CD14-positive monocyte (primary cell): Measurements from ENCODE around the gene ACSM2B. TPM values are rescaled to one million over a fixed set of nuclear protein-coding genes. Genes with fewer than 3 reads are reported as not detected.
A peak's percentile ranks its signal among the peaks of the same experiment; 100 is the strongest.

Source experiments
- DNase-seq, 3 donors: peaks; one replicate each; pipeline ENCODE4 v3.0.0-alpha.2; 2011 to 2022
- H2AFZ ChIP-seq: 2 replicates; pipeline ENCODE4 v1.6.0; 2012; ENCODE audit warnings: mild to moderate bottlenecking, low read depth, low read length, inconsistent platforms; ENCODE audit not compliant: insufficient read depth, poor library complexity, severe bottlenecking
- H3K27ac ChIP-seq, 2 donors: 1 replicate in 1 of 2; 2 replicates in 1 of 2; pipeline ENCODE4 v1.5.1; 2012 to 2013; ENCODE audit warnings: low read length in 2 of 2, control low read depth in 1 of 2, inconsistent platforms in 1 of 2, low read depth in 1 of 2, mild to moderate bottlenecking in 1 of 2
- H3K27me3 ChIP-seq, 2 donors: one replicate each; pipeline versions ENCODE4 v1.6.0 to v1.6.1; 2011 to 2013; ENCODE audit warnings: low read length in 2 of 2; ENCODE audit not compliant: control insufficient read depth in 2 of 2, insufficient read depth in 2 of 2
- H3K36me3 ChIP-seq, 2 donors: replicated peaks in 1 of 2; 1 replicate in 1 of 2; 2 replicates in 1 of 2; pipeline versions ENCODE4 v1.5.1 to v1.6.1; 2012 to 2013; ENCODE audit warnings: low read length in 2 of 2, control low read depth in 1 of 2, inconsistent platforms in 1 of 2, mild to moderate bottlenecking in 1 of 2; ENCODE audit not compliant: insufficient read depth in 2 of 2, control insufficient read depth in 1 of 2
- H3K4me1 ChIP-seq, 2 donors: 1 replicate in 1 of 2; 2 replicates in 1 of 2; pipeline versions ENCODE4 v1.5.1 to v1.6.1; 2012 to 2013; ENCODE audit warnings: low read length in 2 of 2, control low read depth in 1 of 2, inconsistent platforms in 1 of 2, mild to moderate bottlenecking in 1 of 2, moderate library complexity in 1 of 2; ENCODE audit not compliant: insufficient read depth in 2 of 2, control insufficient read depth in 1 of 2
- H3K4me2 ChIP-seq: replicated peaks from 2 replicates; pipeline ENCODE3; 2012; ENCODE audit warnings: low read length, moderate library complexity, mild to moderate bottlenecking; ENCODE audit not compliant: poor library complexity, severe bottlenecking; ENCODE audit errors: extremely low read depth
- H3K4me3 ChIP-seq, 3 experiments: fragments of 200-600 bp in 1 of 3; sonication (generic) in 1 of 3; replicated peaks in 1 of 3; 1 replicate in 2 of 3; 2 replicates in 1 of 3; pipeline ENCODE4 v1.5.1; 2011 to 2013; ENCODE audit warnings: low read length in 3 of 3, mild to moderate bottlenecking in 3 of 3, control low read depth in 2 of 3, low read depth in 2 of 3, inconsistent platforms in 1 of 3, moderate library complexity in 1 of 3
- H3K79me2 ChIP-seq: 2 replicates; pipeline ENCODE4 v1.6.0; 2012; ENCODE audit warnings: mild to moderate bottlenecking, control low read depth, inconsistent platforms, low read length, moderate library complexity; ENCODE audit not compliant: insufficient read depth
- H3K9ac ChIP-seq: 2 replicates; pipeline ENCODE4 v1.6.0; 2017; ENCODE audit warnings: low read length, mild to moderate bottlenecking; ENCODE audit not compliant: insufficient read depth, poor library complexity, severe bottlenecking
- H3K9me3 ChIP-seq, 2 donors: replicated peaks in 1 of 2; 1 replicate in 1 of 2; 2 replicates in 1 of 2; pipeline versions ENCODE4 v1.5.1 to v1.6.1; 2012 to 2013; ENCODE audit warnings: low read length in 2 of 2, control low read depth in 1 of 2; ENCODE audit not compliant: control insufficient read depth in 1 of 2, insufficient read depth in 1 of 2
- H4K20me1 ChIP-seq: 2 replicates; pipeline ENCODE4 v1.6.0; 2012; ENCODE audit warnings: mild to moderate bottlenecking, low read length, control low read depth, moderate library complexity; ENCODE audit not compliant: insufficient read depth
- H3K27ac Mint-ChIP-seq, 7 donors: one replicate each; pipeline ENCODE4 v1.8.0; 2020; ENCODE audit warnings: mild to moderate bottlenecking in 7 of 7, mixed read lengths in 7 of 7, moderate library complexity in 6 of 7, inconsistent platforms in 2 of 7
- H3K27me3 Mint-ChIP-seq, 3 donors: one replicate each; pipeline ENCODE4 v1.8.0; 2021 to 2022; ENCODE audit warnings: low read depth in 3 of 3, mild to moderate bottlenecking in 3 of 3, mixed read lengths in 3 of 3, moderate library complexity in 3 of 3, inconsistent platforms in 1 of 3
- H3K36me3 Mint-ChIP-seq, 2 donors: one replicate each; pipeline ENCODE4 v1.8.0; 2020; ENCODE audit warnings: mixed read lengths in 2 of 2, inconsistent platforms in 1 of 2, mild to moderate bottlenecking in 1 of 2
- H3K4me1 Mint-ChIP-seq: one replicate; pipeline ENCODE4 v1.8.0; 2020; ENCODE audit warnings: mild to moderate bottlenecking, mixed read lengths
- H3K4me3 Mint-ChIP-seq, 2 donors: one replicate each; pipeline ENCODE4 v1.8.0; 2020; ENCODE audit warnings: mild to moderate bottlenecking in 2 of 2, mixed read lengths in 2 of 2, moderate library complexity in 1 of 2
- H3K9me3 Mint-ChIP-seq, 7 donors: one replicate each; pipeline ENCODE4 v1.8.0; 2020 to 2022; ENCODE audit warnings: mixed read lengths in 7 of 7, mild to moderate bottlenecking in 6 of 7, moderate library complexity in 6 of 7, inconsistent platforms in 2 of 7
- CTCF ChIP-seq: fragments of 200-600 bp; IDR thresholded peaks from one replicate; pipeline ENCODE4 v1.8.0; 2022; ENCODE audit warnings: antibody characterized with exemption, mild to moderate bottlenecking
- WGBS: methylation state at CpG from one replicate; pipeline ENCODE4 v1.1.5; 2013; ENCODE audit warnings: missing lambda C conversion rate; ENCODE audit not compliant: insufficient coverage; 5-methylcytosine and 5-hydroxymethylcytosine counted together
- intact Hi-C, 2 donors: fragments of 100-400 bp; cut with micrococcal nuclease; formaldehyde crosslinking; loops; one replicate each; pipeline versions ENCODE4 v1.15.0 to v1.15.1; 2023
- polyA plus RNA-seq, 3 donors: library from polyadenylated mRNA; depleted of rRNA in 1 of 3; unstranded in 2 of 3; stranded (reverse) in 1 of 3; fragments of 300-500 nt in 2 of 3; fragments of >200 nt in 1 of 3; fragmentation: Illumina TruSeq in 2 of 3; gene quantifications; 1 replicate in 2 of 3; 2 replicates in 1 of 3; pipeline ENCODE4 v1.2.3, GENCODE V29; 2012 to 2021

Gene ACSM2B
- polyA plus RNA-seq, 3 donors: not detected

GRCh38 chr16:20611350-20611902 is 35.3 kb upstream of the ACSM2B start:
- Histone ChIP-seq H3K9ac (no peak overlapping the region), H3K4me1 (no peaks in the 10 kb centered on the region), H3K79me2 (no peaks in the 10 kb centered on the region), H3K27ac (no peak overlapping the region), H3K36me3 (no peaks in the 10 kb centered on the region), H4K20me1 (no peaks in the 10 kb centered on the region), H3K4me3 (no peak overlapping the region), H3K27me3 (no peaks in the 10 kb centered on the region), H2AFZ (no peak overlapping the region), H3K4me2 (no peak overlapping the region), H3K9me3 (no peaks in the 10 kb centered on the region)
- H3K36me3 Mint-ChIP-seq: no peaks in the 10 kb centered on the region
- no peak overlapping the region for H3K4me3 Mint-ChIP-seq
- peaks cover 0 to 2% (median 2%) of the 10 kb centered on the region in 7 donors for H3K9me3 Mint-ChIP-seq
- H3K4me1 Mint-ChIP-seq: no peaks in the 10 kb centered on the region
- H3K27ac Mint-ChIP-seq: peak overlapping the region in 1 of 7 donors; percentile 56
- DNase-seq: no peak
- intact Hi-C loops: no loop called here
- 65% methylated on average over 2 of the region's 2 CpGs for WGBS
- H3K27me3 Mint-ChIP-seq: peaks cover 20 to 38% (median 33%) of the 10 kb centered on the region in 3 donors
- TF ChIP-seq CTCF: no peak

GRCh38 chr16:20610892-20611349 is 34.8 kb upstream of the ACSM2B start:
- H3K9me3 Mint-ChIP-seq: peaks cover 0 to 2% (median 2%) of the 10 kb centered on the region in 7 donors
- no peak overlapping the region for H3K4me3 Mint-ChIP-seq
- no peaks in the 10 kb centered on the region for H4K20me1 ChIP-seq
- 85% methylated on average over 4 of the region's 4 CpGs for WGBS
- no peak for DNase-seq
- H3K4me3 ChIP-seq: no peak overlapping the region
- no peaks in the 10 kb centered on the region for H3K27me3 ChIP-seq
- H3K79me2 ChIP-seq: no peaks in the 10 kb centered on the region
- H3K9me3 ChIP-seq: no peaks in the 10 kb centered on the region
- no peak overlapping the region for H3K9ac ChIP-seq
- intact Hi-C loops: no loop called here
- H3K27ac ChIP-seq: no peak overlapping the region
- no peak overlapping the region for H3K4me2 ChIP-seq
- peaks cover 20 to 38% (median 33%) of the 10 kb centered on the region in 3 donors for H3K27me3 Mint-ChIP-seq
- no peaks in the 10 kb centered on the region for H3K4me1 ChIP-seq
- no peak overlapping the region for H3K27ac Mint-ChIP-seq
- no peak overlapping the region for H2AFZ ChIP-seq
- TF ChIP-seq CTCF: no peak
- H3K36me3 Mint-ChIP-seq: no peaks in the 10 kb centered on the region
- no peaks in the 10 kb centered on the region for H3K36me3 ChIP-seq
- H3K4me1 Mint-ChIP-seq: no peaks in the 10 kb centered on the region
